ENCODE measurements around the gene KCNH2.

The KCNH2 gene

DNA sequence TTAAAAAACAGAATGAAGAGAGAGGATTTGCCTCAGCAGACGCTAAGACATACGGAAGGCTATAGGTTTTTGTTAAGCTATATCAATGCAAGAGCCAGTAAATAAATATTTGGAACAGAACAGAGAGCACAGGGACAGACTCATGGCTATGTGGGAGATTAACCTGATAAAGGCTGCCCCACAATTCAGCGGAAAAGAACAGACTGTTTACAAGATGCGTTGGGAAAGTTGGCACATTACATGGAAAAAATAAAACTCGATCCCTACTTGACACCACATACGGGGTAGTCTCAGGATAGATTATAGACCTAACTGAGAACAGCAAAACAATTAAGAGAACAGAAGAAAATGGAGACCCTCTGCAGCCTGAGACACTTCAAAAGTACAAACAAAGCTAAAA is 10.8 kb downstream of the KCNH2 start:
- no peak overlapping the region for H3K4me3 ChIP-seq (replicated peaks in 1 of 2; ENCODE audit: low read depth in 2 of 2, low read length in 2 of 2)
- TF ChIP-seq CTCF (IDR thresholded peaks at IDR 0.05; ENCODE audit: low read depth, low read length), result no peak
- DNase-seq (ENCODE audit: low read depth in 2 of 2), result no peak

- H3K4me3 ChIP-seq (replicated peaks in 1 of 2; ENCODE audit: low read depth in 2 of 2, low read length in 2 of 2), result no peak overlapping the region
- TF ChIP-seq CTCF (IDR thresholded peaks at IDR 0.05; ENCODE audit: low read depth, low read length), result no peak
- DNase-seq (ENCODE audit: low read depth in 2 of 2), result no peak
These were observed 12.1 kb downstream of the KCNH2 start for GRCh38 chr7:150966002-150966401.

DNA sequence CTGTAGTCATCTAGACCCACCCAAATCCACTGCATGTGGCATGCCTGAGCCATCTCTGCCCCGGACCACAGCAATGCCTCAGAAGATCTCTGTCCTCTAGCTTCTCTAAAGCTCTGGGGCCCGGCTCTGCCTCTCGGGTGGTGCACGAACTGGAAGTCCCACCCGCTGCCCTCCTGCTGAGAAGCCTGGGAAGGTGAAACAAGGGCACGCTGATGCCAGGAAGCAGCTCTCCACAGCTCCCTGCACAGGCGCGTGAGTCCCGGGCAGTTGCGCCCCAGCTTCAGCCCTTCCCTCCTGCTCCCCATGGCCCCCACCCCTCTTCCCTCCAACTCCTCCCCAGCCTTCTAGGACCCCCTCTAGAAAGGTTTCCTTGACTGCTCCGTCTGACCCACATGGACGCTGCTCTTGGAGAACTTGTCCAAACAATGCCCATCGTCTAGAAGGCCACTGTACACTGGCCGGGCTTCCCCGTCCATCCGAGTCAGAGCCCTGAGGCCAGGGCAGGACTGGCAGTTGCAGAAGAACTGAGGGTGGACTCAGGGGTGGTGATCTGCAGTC is 12.8 kb downstream of the KCNH2 start:
- no peak for TF ChIP-seq CTCF (IDR thresholded peaks at IDR 0.05; ENCODE audit: low read depth, low read length)
- H3K4me3 ChIP-seq (replicated peaks in 1 of 2; ENCODE audit: low read depth in 2 of 2, low read length in 2 of 2), result no peak overlapping the region
- DNase-seq (ENCODE audit: low read depth in 2 of 2), result no peak

- no peak overlapping the region for H3K4me3 ChIP-seq (replicated peaks in 1 of 2; ENCODE audit: low read depth in 2 of 2, low read length in 2 of 2)
- TF ChIP-seq CTCF (IDR thresholded peaks at IDR 0.05; ENCODE audit: low read depth, low read length), result no peak
- DNase-seq (ENCODE audit: low read depth in 2 of 2), result no peak
These were observed 13.5 kb downstream of the KCNH2 start for GRCh38 chr7:150964593-150965111.

GRCh38 chr7:150963707-150964559 is 14.2 kb downstream of the KCNH2 start:
- no peak for DNase-seq (ENCODE audit: low read depth in 2 of 2)
- no peak for TF ChIP-seq CTCF (IDR thresholded peaks at IDR 0.05; ENCODE audit: low read depth, low read length)
- no peak overlapping the region for H3K4me3 ChIP-seq (replicated peaks in 1 of 2; ENCODE audit: low read depth in 2 of 2, low read length in 2 of 2)

GRCh38 chr7:150962553-150963399 is 15.3 kb downstream of the KCNH2 start:
- DNase-seq (ENCODE audit: low read depth in 2 of 2), result peak; percentile 29 to 47
- H3K4me3 ChIP-seq (replicated peaks in 1 of 2; ENCODE audit: low read depth in 2 of 2, low read length in 2 of 2), result no peak overlapping the region
- TF ChIP-seq CTCF (IDR thresholded peaks at IDR 0.05; ENCODE audit: low read depth, low read length), result peak; percentile 96
